WTC11 (cell line): Measurements from ENCODE around the gene TBX10.

Experiments used
- ETV6 ChIP-seq: sonication (generic); formaldehyde crosslinking; IDR thresholded peaks from 2 replicates; pipeline ENCODE4 v1.8.1; 2022; ENCODE audit warnings: mild to moderate bottlenecking, missing genetic modification reagents
- GABPB1 ChIP-seq: sonication (generic); formaldehyde crosslinking; IDR thresholded peaks from 2 replicates; pipeline ENCODE4 v1.8.1; 2023; ENCODE audit warnings: mild to moderate bottlenecking, missing genetic modification reagents
- NFE2L1 ChIP-seq: sonication (generic); formaldehyde crosslinking; IDR thresholded peaks from 2 replicates; pipeline ENCODE4 v1.8.1; 2023; ENCODE audit warnings: missing genetic modification reagents
- SMAD4 ChIP-seq: sonication (generic); formaldehyde crosslinking; IDR thresholded peaks from 2 replicates; pipeline ENCODE4 v1.8.0; 2022; ENCODE audit warnings: mild to moderate bottlenecking, missing genetic modification reagents
- USF1 ChIP-seq: sonication (generic); formaldehyde crosslinking; IDR thresholded peaks from 2 replicates; pipeline ENCODE4 v1.8.0; 2022; ENCODE audit warnings: mild to moderate bottlenecking, missing genetic modification reagents
- TF ChIP-seq, protein P1 (sequence below): fragments of 200-600 bp; IDR thresholded peaks from 2 replicates; pipeline ENCODE4 v1.8.0; 2022; ENCODE audit warnings: antibody characterized with exemption

DNA sequence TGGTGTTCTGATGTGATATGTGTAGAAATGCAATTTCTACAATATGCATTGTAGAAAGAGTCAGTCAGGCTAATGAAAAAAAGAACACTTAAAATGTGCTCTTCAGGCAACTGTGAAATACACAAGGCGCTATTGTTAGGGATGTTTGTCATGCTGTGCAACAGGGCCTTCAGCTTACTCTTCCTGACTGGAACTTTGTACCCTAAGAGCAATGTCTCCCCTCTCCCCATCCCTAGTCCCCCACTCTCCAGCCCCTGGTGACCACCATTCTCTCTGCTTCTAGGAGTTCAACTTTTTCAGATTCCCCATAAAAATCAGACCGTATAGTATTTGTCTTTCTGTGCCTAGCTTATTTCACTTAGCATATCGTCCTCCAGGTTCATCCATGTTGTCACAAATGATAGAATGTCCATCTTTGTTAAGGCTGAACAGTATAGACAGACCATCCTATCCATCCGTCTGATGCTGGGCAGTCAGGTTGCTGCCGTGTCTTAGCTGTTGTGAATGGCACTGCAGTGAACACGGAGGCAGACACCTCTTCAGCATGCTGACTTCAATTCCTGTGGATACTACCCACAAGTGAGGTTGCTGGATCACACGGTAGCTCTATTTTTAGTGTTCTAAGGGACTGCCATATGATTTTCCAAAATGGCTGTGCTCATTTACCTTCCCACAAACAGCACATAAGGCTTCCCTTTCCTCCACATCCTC, 22.2 kb downstream of the TBX10 start:
- TF ChIP-seq ETV6 (no peak), SMAD4 (no peak), GABPB1 (no peak), USF1 (CRISPR knock-in tag) (no peak), NFE2L1 (CRISPR knock-in tag) (no peak)
- TF ChIP-seq, protein P1, sequence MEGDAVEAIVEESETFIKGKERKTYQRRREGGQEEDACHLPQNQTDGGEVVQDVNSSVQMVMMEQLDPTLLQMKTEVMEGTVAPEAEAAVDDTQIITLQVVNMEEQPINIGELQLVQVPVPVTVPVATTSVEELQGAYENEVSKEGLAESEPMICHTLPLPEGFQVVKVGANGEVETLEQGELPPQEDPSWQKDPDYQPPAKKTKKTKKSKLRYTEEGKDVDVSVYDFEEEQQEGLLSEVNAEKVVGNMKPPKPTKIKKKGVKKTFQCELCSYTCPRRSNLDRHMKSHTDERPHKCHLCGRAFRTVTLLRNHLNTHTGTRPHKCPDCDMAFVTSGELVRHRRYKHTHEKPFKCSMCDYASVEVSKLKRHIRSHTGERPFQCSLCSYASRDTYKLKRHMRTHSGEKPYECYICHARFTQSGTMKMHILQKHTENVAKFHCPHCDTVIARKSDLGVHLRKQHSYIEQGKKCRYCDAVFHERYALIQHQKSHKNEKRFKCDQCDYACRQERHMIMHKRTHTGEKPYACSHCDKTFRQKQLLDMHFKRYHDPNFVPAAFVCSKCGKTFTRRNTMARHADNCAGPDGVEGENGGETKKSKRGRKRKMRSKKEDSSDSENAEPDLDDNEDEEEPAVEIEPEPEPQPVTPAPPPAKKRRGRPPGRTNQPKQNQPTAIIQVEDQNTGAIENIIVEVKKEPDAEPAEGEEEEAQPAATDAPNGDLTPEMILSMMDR: no peak
